Bladder microvascular endothelial cell (primary cell): ENCODE measurements around the gene MAS1L. TPM values are rescaled to one million over a fixed set of nuclear protein-coding genes. Genes with fewer than 3 reads are reported as not detected.

ENCODE experiments used
- total RNA-seq: library from RNA; depleted of rRNA; stranded (reverse); fragments of >200 nt; gene quantifications from 2 replicates; pipeline ENCODE4 v1.2.3, GENCODE V29; 2014

Gene MAS1L, protein sequence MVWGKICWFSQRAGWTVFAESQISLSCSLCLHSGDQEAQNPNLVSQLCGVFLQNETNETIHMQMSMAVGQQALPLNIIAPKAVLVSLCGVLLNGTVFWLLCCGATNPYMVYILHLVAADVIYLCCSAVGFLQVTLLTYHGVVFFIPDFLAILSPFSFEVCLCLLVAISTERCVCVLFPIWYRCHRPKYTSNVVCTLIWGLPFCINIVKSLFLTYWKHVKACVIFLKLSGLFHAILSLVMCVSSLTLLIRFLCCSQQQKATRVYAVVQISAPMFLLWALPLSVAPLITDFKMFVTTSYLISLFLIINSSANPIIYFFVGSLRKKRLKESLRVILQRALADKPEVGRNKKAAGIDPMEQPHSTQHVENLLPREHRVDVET
- not detected in 2 replicates for total RNA-seq

GRCh38 chr6:29487660-29488059, at the start of gene MAS1L:
Gene MAS1L, minus strand, starts transcription at chr6:29487956. Its CDS starts 54 bp downstream, at chr6:29487902.

GRCh38 chr6:29456971-29457370, 30.8 kb downstream of the MAS1L start, which contains the start of the genes OR11A1 and OR2H1:
Gene OR11A1, minus strand, starts transcription at chr6:29457071. Its CDS starts 29,430 bp downstream, at chr6:29427641.
Gene OR2H1, plus strand, starts transcription at chr6:29457155. Its CDS starts 4,615 bp downstream, at chr6:29461770.

GRCh38 chr6:29439006-29439405, 48.8 kb downstream of the MAS1L start, which contains the start of gene OR10C1:
Gene OR10C1, plus strand, starts transcription at chr6:29439306. Its CDS starts 710 bp downstream, at chr6:29440016.

Other genes with a start within 250 kb of the MAS1L start
- gene OR14J1, start 186.3 kb downstream of the MAS1L start, total RNA-seq, result not detected in 2 replicates
- not detected in 2 replicates for gene OR5V1, start 119.1 kb downstream of the MAS1L start, total RNA-seq
- gene OR12D3, start 112.7 kb downstream of the MAS1L start, total RNA-seq, result not detected in 2 replicates
- gene OR12D2, start 92.3 kb downstream of the MAS1L start, total RNA-seq, result not detected in 2 replicates
- gene OR12D1, start 73.0 kb downstream of the MAS1L start, total RNA-seq, result not detected in 2 replicates
- gene OR10C1, start 48.6 kb downstream of the MAS1L start, total RNA-seq, result not detected in 2 replicates
- not detected in 2 replicates for gene OR11A1, start 30.9 kb downstream of the MAS1L start, total RNA-seq
- gene OR2H1, start 30.8 kb downstream of the MAS1L start, total RNA-seq, result not detected in 2 replicates
- 7.0 and 231 TPM in 2 replicates for gene UBD, start 71.8 kb upstream of the MAS1L start, total RNA-seq
- not detected in 2 replicates for gene OR2H2, start 97.2 kb upstream of the MAS1L start, total RNA-seq
- 2.3 and 7.2 TPM in 2 replicates for gene GABBR1, start 145.2 kb upstream of the MAS1L start, total RNA-seq
- not detected in 2 replicates for gene MOG, start 169.1 kb upstream of the MAS1L start, total RNA-seq
- not detected in 2 replicates for gene ZFP57, start 193.2 kb upstream of the MAS1L start, total RNA-seq
- 25.6 and 73.2 TPM in 2 replicates for gene HLA-F, start 235.5 kb upstream of the MAS1L start, total RNA-seq